Measurements from ENCODE around the gene GPT2.

Gene GPT2

GRCh38 chr16:46899443-46900143 is 15.4 kb downstream of the GPT2 start:
- DNase-seq = no peak

- no peak for DNase-seq
Observed at GRCh38 chr16:46900455-46901235, 16.5 kb downstream of the GPT2 start.

GRCh38 chr16:46901709-46902108 is 17.5 kb downstream of the GPT2 start:
- no peak for DNase-seq

- no peak for DNase-seq
Observed at GRCh38 chr16:46903255-46903905, 19.2 kb downstream of the GPT2 start.

GRCh38 chr16:46904471-46904870 is 20.3 kb downstream of the GPT2 start:
- DNase-seq = no peak

- no peak for DNase-seq
Observed at GRCh38 chr16:46906360-46907060, 22.3 kb downstream of the GPT2 start.

- no peak for DNase-seq
Observed at GRCh38 chr16:46907061-46907774, 23.1 kb downstream of the GPT2 start.

- peak; percentile 41 to 80 (median 57) for DNase-seq
Observed at GRCh38 chr16:46908540-46909372, 24.6 kb downstream of the GPT2 start.

GRCh38 chr16:46911038-46911437 is 26.9 kb downstream of the GPT2 start:
- no peak for DNase-seq

GRCh38 chr16:46911650-46912049 is 27.5 kb downstream of the GPT2 start:
- DNase-seq = no peak

GRCh38 chr16:46914556-46915201 is 30.5 kb downstream of the GPT2 start:
- no peak for DNase-seq

- DNase-seq = no peak
Observed at GRCh38 chr16:46915483-46916025, 31.4 kb downstream of the GPT2 start.

GRCh38 chr16:46916980-46917379 is 32.8 kb downstream of the GPT2 start:
- DNase-seq = peak in 1 of 3 experiments; percentile 12

GRCh38 chr16:46918400-46918799 is 34.2 kb downstream of the GPT2 start:
- DNase-seq = peak in 1 of 3 experiments; percentile 32

GRCh38 chr16:46918905-46919792 is 35.0 kb downstream of the GPT2 start:
- peak; percentile 28 to 92 (median 76) for DNase-seq

- no peak for DNase-seq
Observed at GRCh38 chr16:46920402-46921068, 36.4 kb downstream of the GPT2 start.

GRCh38 chr16:46922239-46922638 is 38.1 kb downstream of the GPT2 start:
- DNase-seq = no peak

- no peak for DNase-seq
Observed at GRCh38 chr16:46923513-46924295, 39.5 kb downstream of the GPT2 start.
